ENCODE measurements around the gene APBA2. TPM values are rescaled to one million over a fixed set of nuclear protein-coding genes. Genes with fewer than 3 reads are reported as not detected.

The APBA2 gene
- total and polyA plus RNA-seq, 10 of the 15 experiments (the other 5 are each of a cell fraction or from before 2014, with no cell fraction given), result 0.06 to 0.26 (median 0.07) TPM; not detected in 7

- no peak for TF ChIP-seq NFYA (IDR thresholded peaks at IDR 0.05; ENCODE audit: borderline replicate concordance, low read depth, low read length)
Measured at GRCh38 chr15:29043736-29044502, 158.1 kb downstream of the APBA2 start (continued).

- no peak overlapping the region for H3K4me2 ChIP-seq (ENCODE audit: control insufficient read depth, insufficient read depth)
- intact Hi-C loops (cut with micrococcal nuclease; ENCODE audit: unreplicated experiment), result no loop called here
- in situ Hi-C loops (cut with MboI), result no loop called here
- no peaks in the 10 kb centered on the region for H3K9me3 ChIP-seq (replicated peaks; ENCODE audit: control insufficient read depth, insufficient read depth, low read length)
- no peaks in the 10 kb centered on the region for H3K27me3 ChIP-seq (replicated peaks in 1 of 2; ENCODE audit: control insufficient read depth in 2 of 2, insufficient read depth in 2 of 2, low read length in 1 of 2)
- no peaks in the 10 kb centered on the region for H3K79me2 ChIP-seq (ENCODE audit: control insufficient read depth, insufficient read depth, low read length)
- FAIRE-seq (no peak), DNase-seq (ENCODE audit: low read depth, low spot score) (no peak), ATAC-seq (no peak)
- ChIA-PET POLR2A (no interaction called here), RAD21 (ENCODE audit: unreplicated experiment) (no interaction called here), CTCF (no interaction called here), SMC1A (ENCODE audit: uncharacterized antibody, unreplicated experiment) (no interaction called here)
- H3K36me3 ChIP-seq (ENCODE audit: control insufficient read depth in 2 of 2, insufficient read depth in 2 of 2, low read length in 1 of 2), result no peaks in the 10 kb centered on the region
- no peaks in the 10 kb centered on the region for H3K4me1 ChIP-seq (ENCODE audit: control insufficient read depth, insufficient read depth, low read length)
- H3K9ac ChIP-seq (ENCODE audit: control insufficient read depth, insufficient read depth, low read length), result no peak overlapping the region
- H4K20me1 ChIP-seq (ENCODE audit: control insufficient read depth, insufficient read depth), result no peaks in the 10 kb centered on the region
- H3K27ac ChIP-seq (ENCODE audit: control insufficient read depth, insufficient read depth), result no peak overlapping the region
- no peak overlapping the region for H3K4me3 ChIP-seq
- whole genome bisulfite sequencing (ENCODE audit: insufficient coverage, insufficient replicate concordance, low lambda C conversion rate, missing lambda C conversion rate), result 0% methylated on average over 1 of the region's 1 CpG
- BruUV-seq (replicated peaks), result no TSS peak
- H2AFZ ChIP-seq (ENCODE audit: control insufficient read depth, low read depth, low read length), result no peak overlapping the region
- TF ChIP-seq ATF2 (IDR thresholded peaks at IDR 0.05; ENCODE audit: low read length) (no peak), NFIC (IDR thresholded peaks at IDR 0.05; ENCODE audit: low read depth, low read length) (no peak), MYC (IDR thresholded peaks at IDR 0.05; ENCODE audit: insufficient read depth, insufficient read length, insufficient replicate concordance, low read length, severe bottlenecking) (no peak), ELK1 (IDR thresholded peaks at IDR 0.05; ENCODE audit: low read depth, low read length) (no peak), MEF2B (IDR thresholded peaks at IDR 0.05; ENCODE audit: partially characterized antibody, poor library complexity, severe bottlenecking) (no peak), BRCA1 (IDR thresholded peaks at IDR 0.05; ENCODE audit: low read depth, low read length) (no peak), CREB1 (IDR thresholded peaks at IDR 0.05; ENCODE audit: low read depth) (no peak), TCF3 (IDR thresholded peaks at IDR 0.05; ENCODE audit: borderline replicate concordance, insufficient read depth, low read depth, low read length) (no peak), MAX (IDR thresholded peaks at IDR 0.05; ENCODE audit: low read depth, low read length) (no peak), ZNF274 (IDR thresholded peaks at IDR 0.05; ENCODE audit: insufficient read depth, insufficient read length) (no peak), ZNF687 (IDR thresholded peaks at IDR 0.05) (no peak), POLR2AphosphoS2 (IDR thresholded peaks at IDR 0.05; ENCODE audit: low read depth, low read length) (no peak), RCOR1 (conservative IDR thresholded peaks at IDR 0.05; ENCODE audit: low read depth, low read length) (no peak), POLR2AphosphoS5 (IDR thresholded peaks at IDR 0.05; ENCODE audit: low read length) (no peak), RFX5 (IDR thresholded peaks at IDR 0.05; ENCODE audit: low read depth, low read length) (no peak)
Measured at GRCh38 chr15:29044503-29044901, 158.7 kb downstream of the APBA2 start.
